Endothelial cell of umbilical vein (primary cell): ENCODE data around the gene PRSS36. TPM values are rescaled to one million over a fixed set of nuclear protein-coding genes. Genes with fewer than 3 reads are reported as not detected.

Experiments
- BruUV-seq: library from RNA; stranded (reverse); fragments of 400-500 nt; replicated peaks from 2 replicates; lab custom pipeline; 2021; lab: Mats Ljungman, UMichigan
- CTCF ChIA-PET: fragments of 300-600, 350-600 bp; sonication (Branson Sonifier 250); formaldehyde crosslinking; loops from one replicate; lab custom pipeline; 2021; ENCODE audit warnings: antibody characterized with exemption, inconsistent platforms; lab: Charles Lee
- POLR2A ChIA-PET: fragments of 300-600, 350-600 bp; sonication (Branson Sonifier 250); formaldehyde crosslinking; loops from one replicate; lab custom pipeline; 2021; ENCODE audit warnings: antibody characterized with exemption, inconsistent platforms; lab: Charles Lee
- DNase-seq: peaks from one replicate; pipeline ENCODE4 v3.0.0-alpha.2; 2011; ENCODE audit warnings: low read depth, low spot score
- FAIRE-seq: peaks from 2 replicates; lab custom pipeline; 2011; peaks lifted over from hg19 to GRCh38; lab: Jason Lieb, UNC
- H2AFZ ChIP-seq: 2 replicates; pipeline ENCODE4 v1.6.0; 2012; ENCODE audit warnings: low read depth, low read length, control low read depth, inconsistent platforms
- H3K27ac ChIP-seq: 2 replicates; pipeline ENCODE4 v1.5.1; 2011; ENCODE audit warnings: low read depth, mild to moderate bottlenecking, control low read depth, low read length, moderate library complexity; ENCODE audit not compliant: insufficient read depth
- H3K27me3 ChIP-seq, 2 experiments: 2 replicates each; pipeline versions ENCODE4 v1.6.0 to v1.6.1; 2011; ENCODE audit warnings: low read length in 2 of 2, mixed read lengths in 1 of 2; ENCODE audit not compliant: control insufficient read depth in 2 of 2, insufficient read depth in 2 of 2
- H3K36me3 ChIP-seq, 2 experiments: 2 replicates in 1 of 2; 3 replicates in 1 of 2; pipeline ENCODE4 v1.5.1; 2011; ENCODE audit warnings: low read length in 2 of 2, mild to moderate bottlenecking in 1 of 2, moderate library complexity in 1 of 2; ENCODE audit not compliant: control insufficient read depth in 2 of 2, insufficient read depth in 2 of 2; ENCODE audit errors: extremely low read depth in 1 of 2
- H3K4me1 ChIP-seq: 3 replicates; pipeline ENCODE4 v1.5.1; 2011; ENCODE audit warnings: mild to moderate bottlenecking, low read length; ENCODE audit not compliant: control insufficient read depth, insufficient read depth; ENCODE audit errors: extremely low read depth
- H3K4me2 ChIP-seq: 2 replicates; pipeline ENCODE4 v1.6.1; 2011; ENCODE audit warnings: low read length, control low read depth, mixed read lengths; ENCODE audit not compliant: insufficient read depth
- H3K4me3 ChIP-seq, 3 experiments: fragments of 200-600 bp in 1 of 3; sonication (generic), shearing (Covaris generic) in 1 of 3; replicated peaks in 1 of 3; 2 replicates each; pipeline ENCODE4 v1.5.1; 2011 to 2016; ENCODE audit warnings: control low read depth in 3 of 3, low read length in 3 of 3, mild to moderate bottlenecking in 2 of 3, inconsistent platforms in 1 of 3, low read depth in 1 of 3, moderate library complexity in 1 of 3; ENCODE audit not compliant: insufficient read depth in 1 of 3
- H3K79me2 ChIP-seq: 2 replicates; pipeline ENCODE4 v1.6.0; 2012; ENCODE audit warnings: low read length, inconsistent platforms; ENCODE audit not compliant: control insufficient read depth, insufficient read depth
- H3K9ac ChIP-seq: replicated peaks from 2 replicates; pipeline ENCODE3; 2011; ENCODE audit warnings: low read length, control low read depth; ENCODE audit not compliant: insufficient read depth; ENCODE audit errors: extremely low read depth
- H3K9me1 ChIP-seq: replicated peaks from 3 replicates; pipeline ENCODE4 v1.6.0; 2011; ENCODE audit warnings: mild to moderate bottlenecking, low read length; ENCODE audit not compliant: control insufficient read depth, insufficient read depth; ENCODE audit errors: extremely low read depth
- H3K9me3 ChIP-seq: replicated peaks from 2 replicates; pipeline ENCODE4 v1.5.1; 2012; ENCODE audit warnings: low read length, inconsistent platforms; ENCODE audit not compliant: control insufficient read depth, insufficient read depth
- H4K20me1 ChIP-seq: replicated peaks from 2 replicates; pipeline ENCODE3; 2011; ENCODE audit warnings: mild to moderate bottlenecking, low read length; ENCODE audit not compliant: control insufficient read depth, insufficient read depth; ENCODE audit errors: extremely low read depth
- CTCF ChIP-seq, 2 donors: IDR thresholded peaks; 1 replicate in 1 of 2; 2 replicates in 1 of 2; pipeline ENCODE4 v1.5.1; 2011; ENCODE audit warnings: low read length in 2 of 2, mild to moderate bottlenecking in 2 of 2, moderate library complexity in 2 of 2, control low read depth in 1 of 2, inconsistent platforms in 1 of 2, low read depth in 1 of 2; ENCODE audit not compliant: insufficient read depth in 1 of 2; ENCODE audit errors: extremely low read depth in 1 of 2
- EZH2 ChIP-seq: IDR thresholded peaks from 2 replicates; pipeline ENCODE4 v1.6.1; 2012; ENCODE audit warnings: borderline replicate concordance, low read depth, mild to moderate bottlenecking, moderate library complexity, low read length, inconsistent platforms; ENCODE audit not compliant: severe bottlenecking
- FOS ChIP-seq: IDR thresholded peaks from 2 replicates; pipeline ENCODE4 v1.6.1; 2011; ENCODE audit warnings: mild to moderate bottlenecking, low read length, moderate library complexity, borderline replicate concordance; ENCODE audit not compliant: insufficient read depth
- GATA2 ChIP-seq: IDR thresholded peaks from 2 replicates; pipeline ENCODE4 v1.7.0; 2011; ENCODE audit warnings: low read depth, mild to moderate bottlenecking, moderate library complexity, mixed read lengths, low read length; ENCODE audit not compliant: insufficient read length, insufficient read depth
- JUN ChIP-seq: IDR thresholded peaks from 2 replicates; pipeline ENCODE4 v1.6.1; 2011; ENCODE audit warnings: borderline replicate concordance, low read depth; ENCODE audit not compliant: insufficient read length, insufficient read depth
- MYC ChIP-seq: IDR thresholded peaks from one replicate; pipeline ENCODE4 v1.6.1; 2011; ENCODE audit warnings: mild to moderate bottlenecking, low read depth, low read length
- POLR2A ChIP-seq: IDR thresholded peaks from 2 replicates; pipeline ENCODE4 v1.6.1; 2012; ENCODE audit warnings: low read depth, mild to moderate bottlenecking, control low read depth, low read length
- POLR2AphosphoS5 ChIP-seq: IDR thresholded peaks from 2 replicates; pipeline ENCODE4 v1.6.1; 2012; ENCODE audit warnings: low read depth, mild to moderate bottlenecking, control low read depth, low read length, moderate library complexity; ENCODE audit not compliant: insufficient read depth
- dilution Hi-C: fragments of 300-500 bp; cut with MboI; formaldehyde crosslinking; loops from one replicate; pipeline ENCODE4 v1.15.0; 2019; ENCODE audit warnings: low sequenced_read_pairs; ENCODE audit not compliant: extremely low pct_ligation_motif_present
- intact Hi-C: fragments of 100-400 bp; cut with micrococcal nuclease; formaldehyde crosslinking; loops from one replicate; pipeline ENCODE4 v1.10.0; 2022
- polyA plus RNA-seq, 4 experiments: library from polyadenylated mRNA; depleted of rRNA in 3 of 4; stranded (reverse) in 3 of 4; unstranded in 1 of 4; fragments of >200 nt; gene quantifications; 2 replicates each; pipeline versions ENCODE4 v1.2.1 to v1.2.3, GENCODE V29; 2011 to 2012; ENCODE audit warnings: missing spikeins in 1 of 4
- total RNA-seq: library from RNA; stranded (reverse); gene quantifications from 2 replicates; pipeline ENCODE4 v1.2.3, GENCODE V29; 2021
- TF ChIP-seq, protein P1 (sequence below): IDR thresholded peaks from 2 replicates; pipeline ENCODE4 v1.6.1; 2011; ENCODE audit not compliant: insufficient read depth, insufficient read length

PRSS36 gene
- total and polyA plus RNA-seq, 2 donors (not counting 3 experiments of a cell fraction or from before 2014, with no cell fraction given) = 0.57 TPM; not detected in 1

GRCh38 chr16:31128711-31129567, 20.9 kb downstream of the PRSS36 start:
- Histone ChIP-seq H4K20me1 (no peaks in the 10 kb centered on the region), H3K9me3 (no peaks in the 10 kb centered on the region), H3K4me3 (no peak overlapping the region), H3K27ac (no peak overlapping the region), H3K4me2 (no peak overlapping the region), H3K4me1 (no peaks in the 10 kb centered on the region), H3K36me3 (peaks cover 0 to 11% of the 10 kb centered on the region in 2 experiments), H2AFZ (no peak overlapping the region), H3K9me1 (no peaks in the 10 kb centered on the region), H3K27me3 (no peaks in the 10 kb centered on the region), H3K9ac (no peak overlapping the region), H3K79me2 (no peaks in the 10 kb centered on the region)
- dilution Hi-C loops = no loop called here
- no peak for TF ChIP-seq MYC
- TF ChIP-seq CTCF (IDR thresholded peaks at IDR 0.05; ENCODE audit: extremely low read depth in 1 of 2, insufficient read depth in 1 of 2, low read depth in 1 of 2, low read length in 2 of 2) = no peak
- ChIA-PET CTCF (interaction anchor here (2.2 kb wide), 1 partner anchor 13 kb away, joined by 13 read pairs; no protein-coding TSS in a partner anchor), POLR2A (interaction anchor here (1.0 kb wide), 1 partner anchor 12 kb away, joined by 4 read pairs; the partner anchor contains the start of gene KAT8)
- no TSS peak for BruUV-seq
- DNase-seq (no peak), FAIRE-seq (no peak)
- intact Hi-C loops = no loop called here

GRCh38 chr16:31127182-31127581, 22.7 kb downstream of the PRSS36 start:
- Histone ChIP-seq H3K36me3 (peaks cover 0 to 11% of the 10 kb centered on the region in 2 experiments), H3K9me1 (no peaks in the 10 kb centered on the region), H4K20me1 (no peaks in the 10 kb centered on the region), H3K4me1 (no peaks in the 10 kb centered on the region), H3K9ac (no peak overlapping the region), H2AFZ (no peak overlapping the region), H3K27ac (no peak overlapping the region), H3K27me3 (no peaks in the 10 kb centered on the region), H3K4me3 (no peak overlapping the region), H3K79me2 (no peaks in the 10 kb centered on the region), H3K9me3 (no peaks in the 10 kb centered on the region), H3K4me2 (no peak overlapping the region)
- CTCF ChIA-PET = interaction anchor here (1.5 kb wide), 1 partner anchor 15 kb away, joined by 7 read pairs; no protein-coding TSS in a partner anchor
- no TSS peak for BruUV-seq
- POLR2A ChIA-PET = no interaction called here
- TF ChIP-seq MYC (no peak), POLR2A (no peak), POLR2AphosphoS5 (no peak), CTCF (IDR thresholded peaks at IDR 0.05; ENCODE audit: extremely low read depth in 1 of 2, insufficient read depth in 1 of 2, low read depth in 1 of 2, low read length in 2 of 2) (no peak), FOS (no peak), EZH2 (no peak), JUN (no peak), GATA2 (no peak)
- TF ChIP-seq, protein P1, sequence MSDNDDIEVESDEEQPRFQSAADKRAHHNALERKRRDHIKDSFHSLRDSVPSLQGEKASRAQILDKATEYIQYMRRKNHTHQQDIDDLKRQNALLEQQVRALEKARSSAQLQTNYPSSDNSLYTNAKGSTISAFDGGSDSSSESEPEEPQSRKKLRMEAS = no peak
- intact Hi-C loops = no loop called here
- DNase-seq (no peak), FAIRE-seq (no peak)
- dilution Hi-C loops = no loop called here
